ENCODE data around the gene SLC66A2.
"Not testable (repeated sequence)": the region's sequence is repeated elsewhere in the genome, so short reads cannot be mapped to it uniquely, and the experiment has no call there.

The SLC66A2 gene

DNA sequence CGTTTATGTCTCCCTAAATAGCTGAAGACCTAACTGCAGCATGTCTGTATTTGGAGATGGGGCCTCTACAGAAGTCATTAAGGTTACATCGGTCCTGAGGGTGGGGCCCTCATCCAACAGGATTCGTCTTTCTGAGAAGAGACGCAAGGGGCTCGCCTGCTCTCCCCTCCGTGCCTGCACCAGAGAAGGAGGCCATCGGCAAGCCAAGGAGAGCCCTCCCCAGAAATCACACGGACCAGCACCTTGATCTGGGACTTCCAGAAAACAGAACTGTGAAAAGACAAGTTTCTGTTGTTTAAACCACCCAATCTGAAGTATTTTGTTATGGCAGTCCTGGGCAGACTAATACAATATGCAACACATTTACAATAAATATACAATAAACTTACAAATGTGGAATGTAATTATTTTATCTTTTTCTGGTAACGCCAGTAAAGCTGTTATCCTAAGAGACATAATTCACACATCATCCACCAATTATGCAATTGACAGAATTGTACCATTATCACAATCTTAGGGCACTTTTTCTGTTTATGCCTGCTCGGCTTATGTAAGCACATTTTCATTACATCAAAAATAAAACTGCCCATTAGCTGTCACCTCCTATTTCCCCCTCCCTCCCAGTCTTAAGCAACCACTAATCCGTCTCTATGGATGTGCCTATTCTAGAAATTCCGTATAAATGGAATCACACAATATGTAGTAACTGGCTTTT is 19.1 kb upstream of the SLC66A2 start:
- no peak for DNase-seq

DNA sequence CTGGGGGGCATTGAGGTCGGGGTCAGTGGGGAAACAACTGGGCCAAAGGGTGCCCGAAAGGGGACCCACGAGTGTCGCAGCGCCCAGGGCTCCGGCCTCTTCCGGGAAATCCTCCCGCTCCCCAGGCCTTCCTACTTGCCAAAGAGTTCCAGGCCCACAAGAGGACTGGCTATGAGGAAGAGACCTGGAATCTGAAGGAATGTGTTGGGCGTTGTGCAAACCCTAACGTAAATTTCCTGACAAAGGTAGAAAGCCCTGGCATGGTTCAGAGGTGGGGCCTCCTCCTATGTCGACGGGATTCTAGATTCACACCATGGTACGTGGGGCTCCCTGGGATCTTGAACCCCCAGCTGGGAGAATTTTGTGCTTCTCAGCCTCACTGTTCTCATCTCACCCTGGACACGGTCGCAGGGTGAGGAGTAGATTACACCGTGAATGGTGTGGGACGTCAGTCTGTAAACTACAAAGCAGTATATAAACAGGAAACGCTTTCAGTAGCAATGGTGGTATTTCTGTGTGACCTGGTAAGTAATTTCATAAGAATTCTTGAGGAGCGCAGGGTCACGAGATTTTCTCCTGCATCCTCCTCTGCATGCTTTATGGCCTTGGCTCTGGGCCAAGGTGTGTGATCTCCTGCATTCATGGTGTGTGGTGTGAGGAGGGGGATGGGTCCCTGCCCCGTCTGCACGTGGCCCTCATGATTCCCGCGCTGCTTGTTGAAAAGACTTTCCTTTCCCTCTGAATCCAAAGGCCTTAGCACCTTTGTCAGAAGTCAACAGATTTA is 13.9 kb upstream of the SLC66A2 start:
- no peak for DNase-seq

DNA sequence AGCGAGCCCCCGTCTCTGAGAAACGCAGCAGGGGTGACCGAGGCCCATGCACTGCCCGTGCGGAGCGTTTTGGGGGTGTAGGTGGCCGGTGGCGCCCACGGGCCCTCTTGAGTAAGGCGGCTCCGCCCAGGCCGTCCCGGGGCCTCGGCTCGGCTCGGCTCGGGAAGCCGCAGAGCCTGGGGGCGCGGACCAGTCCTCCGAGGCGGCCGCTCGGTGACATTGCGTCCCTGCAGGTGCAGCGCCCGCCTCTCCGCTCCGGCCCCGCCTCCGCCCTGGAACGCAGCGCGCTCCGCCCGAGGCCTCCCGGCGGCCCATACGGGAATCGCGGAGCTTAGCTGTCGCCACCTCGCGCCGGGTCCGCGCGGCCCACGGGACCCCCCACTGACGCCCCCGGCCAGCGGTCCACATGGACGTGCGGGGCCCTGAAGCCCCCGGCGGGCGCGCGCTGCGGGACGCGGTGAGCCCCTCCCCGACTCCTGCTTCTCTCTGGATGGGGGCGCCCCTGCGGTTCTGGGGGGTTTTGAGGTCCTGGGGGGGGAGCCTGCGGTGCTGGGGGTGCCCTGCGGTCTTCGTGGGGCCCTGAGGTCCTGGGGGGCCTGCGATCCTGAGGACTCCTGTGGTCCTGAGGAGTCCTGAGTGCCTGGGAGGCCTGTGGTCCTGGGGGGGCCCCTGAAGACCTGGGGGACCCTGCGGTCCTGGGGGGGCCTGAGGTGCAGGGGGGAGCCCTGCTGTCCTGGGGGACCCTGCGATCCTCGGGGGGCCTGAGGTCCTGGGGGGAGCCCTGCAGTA is 13.1 kb upstream of the SLC66A2 start, which contains the start of gene HSBP1L1:
TSS of gene HSBP1L1 (plus strand) at position 314 of the 789 bp plus-strand sequence. CDS start at position 407, 93 bp downstream.
- peak; percentile 53 for DNase-seq

DNA sequence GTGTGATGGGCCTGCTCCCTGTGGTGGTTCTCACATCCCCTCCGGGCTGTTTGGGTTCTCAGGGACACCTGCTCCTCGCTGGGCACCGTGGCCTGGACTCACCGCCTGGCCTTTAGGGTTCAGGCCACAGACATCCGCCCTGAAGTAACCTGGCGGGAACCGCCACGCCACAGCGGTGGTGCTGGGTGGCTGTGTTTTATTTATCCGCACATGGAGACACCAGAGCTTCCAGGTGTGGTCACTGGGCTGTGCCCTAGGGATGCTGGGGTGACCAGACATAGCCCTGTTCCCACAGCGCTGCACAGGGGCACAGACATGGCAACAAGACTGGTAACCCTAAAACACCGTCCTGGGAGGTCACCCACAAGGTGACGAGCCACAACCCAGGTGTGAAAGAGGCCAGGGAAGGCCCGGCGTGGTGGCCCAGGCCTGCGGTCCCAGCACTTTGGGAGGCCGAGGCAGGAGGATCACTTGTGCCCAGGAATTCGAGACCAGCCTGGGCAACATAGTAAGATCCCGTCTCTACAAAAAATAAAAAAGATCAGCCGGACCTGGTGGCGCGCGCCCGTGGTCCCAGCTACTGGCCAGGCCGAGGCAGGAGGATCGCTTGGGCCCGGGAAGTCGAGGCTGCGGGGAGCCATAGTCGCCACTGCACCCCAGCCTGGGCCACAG is 12.3 kb upstream of the SLC66A2 start:
- DNase-seq = no peak

DNA sequence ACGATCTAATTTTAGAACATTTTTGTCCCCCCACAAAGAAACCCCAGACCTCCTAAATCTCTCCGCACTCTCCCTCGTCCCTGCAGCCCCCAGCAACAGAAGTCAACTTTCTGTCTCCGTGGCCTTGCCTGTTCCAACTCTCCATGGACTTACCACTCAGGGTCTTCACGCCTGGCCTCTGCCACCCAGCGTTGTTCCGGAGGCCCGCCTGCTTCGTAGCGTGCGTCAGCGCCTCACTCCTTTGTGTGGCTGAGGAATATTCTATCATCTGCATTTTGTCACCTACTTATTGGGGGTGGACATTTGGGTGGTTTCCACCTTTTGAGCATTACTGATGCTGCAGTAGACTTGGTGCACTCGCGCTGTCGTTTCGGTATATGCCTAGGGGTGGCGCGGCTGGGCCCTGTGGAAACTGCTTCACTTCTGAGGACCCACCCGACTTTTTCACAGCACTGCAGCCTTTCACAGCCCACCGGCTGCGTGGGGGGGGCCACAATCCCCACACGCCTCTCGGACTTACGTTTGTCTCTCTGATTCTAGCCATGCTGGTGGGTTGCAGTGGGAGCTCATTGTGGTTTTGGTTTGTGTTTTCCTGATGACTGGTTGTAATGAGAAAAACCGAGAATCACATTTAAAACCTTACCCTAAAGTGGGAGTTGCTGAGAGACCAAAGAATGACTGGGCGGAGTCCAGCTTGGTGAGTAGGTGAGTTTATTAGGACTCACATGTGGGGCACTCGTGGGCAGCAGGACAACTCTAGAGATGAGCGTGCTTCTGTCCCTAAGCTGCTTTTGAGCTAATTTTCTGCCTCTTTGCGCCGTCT is 11.6 kb upstream of the SLC66A2 start:
- no peak for DNase-seq

DNA sequence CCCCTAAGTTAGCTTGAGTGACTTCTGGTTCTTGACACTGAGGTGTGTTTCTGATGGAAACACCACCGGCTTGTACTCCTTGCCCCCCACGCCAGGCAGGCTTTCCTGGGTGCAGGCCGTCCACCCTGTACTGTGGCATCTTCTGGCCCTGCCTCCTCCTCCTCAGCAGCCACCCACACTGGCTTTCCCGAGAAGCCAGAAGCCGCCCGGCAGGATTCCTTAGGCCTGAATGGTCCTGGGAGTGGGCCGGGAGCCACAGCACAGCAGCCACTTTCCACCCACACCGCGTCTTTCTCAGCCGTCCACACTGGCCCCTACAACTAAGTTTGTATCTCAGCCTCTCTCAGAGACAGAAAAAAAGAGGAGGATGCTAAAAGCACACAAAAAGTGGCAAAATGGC is 10.9 kb upstream of the SLC66A2 start:
- DNase-seq = no peak

DNA sequence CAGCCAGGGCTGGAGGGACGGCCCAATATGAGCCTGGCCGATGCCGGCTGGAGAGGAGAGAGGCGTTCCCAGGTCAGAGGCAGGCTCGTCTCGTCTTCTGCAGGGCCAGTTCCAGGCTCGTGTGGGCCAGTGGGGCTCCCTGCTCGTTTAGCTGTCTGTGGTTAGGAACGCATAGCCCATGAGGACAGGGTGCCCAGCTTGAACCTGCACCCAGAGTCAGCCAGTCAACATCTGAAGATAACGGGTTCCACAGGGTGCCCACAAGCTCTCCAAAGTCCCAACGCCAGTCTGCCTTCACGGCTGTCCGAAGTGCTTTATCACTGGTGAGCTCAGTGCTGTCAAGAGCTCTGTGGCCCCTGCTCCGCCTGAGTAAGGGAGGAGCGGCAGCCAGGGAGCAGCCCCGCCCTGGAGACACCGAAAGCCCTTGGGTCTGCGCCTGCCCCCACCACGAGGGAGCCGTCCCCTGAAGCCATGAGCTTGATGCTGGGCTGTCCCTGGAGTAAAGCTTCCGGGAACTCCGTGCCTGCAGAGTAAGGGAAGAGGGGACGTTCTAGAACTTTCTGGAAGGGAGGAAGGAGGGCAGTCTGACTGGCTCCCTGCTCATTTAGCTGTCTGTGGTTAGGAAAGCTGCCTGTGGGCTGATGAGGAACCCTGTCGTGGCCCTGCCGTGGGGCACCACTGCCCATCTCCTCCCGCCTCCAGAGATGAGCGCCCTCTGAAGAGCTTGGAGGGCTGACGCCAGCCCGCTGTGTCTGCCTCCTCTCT is 10.3 kb upstream of the SLC66A2 start:
- no peak for DNase-seq

DNA sequence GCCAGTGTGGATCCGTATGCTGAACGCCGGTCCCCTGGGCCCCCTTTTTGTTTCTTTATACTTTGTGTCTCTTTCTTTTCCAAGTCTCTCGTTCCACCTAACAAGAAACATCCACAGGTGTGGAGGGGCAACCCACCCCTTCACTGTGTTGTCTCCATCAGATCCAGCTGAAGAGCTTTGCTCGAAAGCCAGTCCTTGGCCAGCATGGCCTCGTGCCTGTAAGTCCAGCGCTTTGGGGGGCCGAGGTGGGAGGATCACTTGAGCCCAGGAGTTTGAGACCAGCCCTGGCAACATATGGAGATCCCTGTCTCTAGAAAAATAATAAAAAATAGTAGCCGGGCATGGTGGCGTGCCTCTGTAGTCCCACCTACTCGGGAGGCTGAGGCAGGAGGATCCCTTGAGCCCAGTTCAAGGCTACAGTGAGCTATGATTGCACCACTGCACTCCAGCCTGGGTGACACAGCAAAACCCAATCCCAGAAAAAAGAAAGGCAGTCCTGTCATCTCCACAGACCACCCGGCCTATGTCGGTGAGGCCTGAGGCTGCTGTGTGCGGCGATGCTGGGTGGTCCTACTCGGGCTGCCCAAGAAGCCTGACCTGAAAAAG is 9.6 kb upstream of the SLC66A2 start:
- no peak for DNase-seq

DNA sequence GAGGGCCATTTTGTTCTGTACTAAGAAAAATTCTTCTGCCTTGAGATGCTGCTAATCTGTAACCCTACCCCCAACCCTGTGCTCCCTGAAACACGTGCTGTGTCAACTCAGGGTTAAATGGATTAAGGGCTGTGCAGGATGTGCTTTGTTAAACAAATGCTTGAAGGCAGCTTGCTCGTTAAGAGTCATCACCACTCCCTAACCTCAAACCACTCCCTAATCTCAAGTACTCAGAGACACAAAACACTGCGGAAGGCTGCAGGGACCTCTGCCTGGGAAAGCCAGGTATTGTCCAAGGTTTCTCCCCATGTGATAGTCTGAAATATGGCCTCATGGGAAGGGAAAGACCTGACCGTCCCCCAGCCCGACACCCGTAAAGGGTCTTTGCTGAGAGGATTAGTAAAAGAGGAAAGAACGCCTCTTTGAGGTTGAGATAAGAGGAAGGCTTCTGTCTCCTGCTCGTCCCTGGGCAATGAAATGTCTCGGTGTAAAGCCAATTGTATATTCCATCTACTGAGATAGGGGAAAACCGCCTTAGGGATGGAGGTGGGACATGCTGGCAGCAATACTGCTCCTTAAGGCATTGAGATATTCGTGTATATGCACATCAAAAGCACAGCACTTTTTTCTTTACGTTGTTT is 8.8 kb upstream of the SLC66A2 start:
- not testable (repeated sequence) for DNase-seq

DNA sequence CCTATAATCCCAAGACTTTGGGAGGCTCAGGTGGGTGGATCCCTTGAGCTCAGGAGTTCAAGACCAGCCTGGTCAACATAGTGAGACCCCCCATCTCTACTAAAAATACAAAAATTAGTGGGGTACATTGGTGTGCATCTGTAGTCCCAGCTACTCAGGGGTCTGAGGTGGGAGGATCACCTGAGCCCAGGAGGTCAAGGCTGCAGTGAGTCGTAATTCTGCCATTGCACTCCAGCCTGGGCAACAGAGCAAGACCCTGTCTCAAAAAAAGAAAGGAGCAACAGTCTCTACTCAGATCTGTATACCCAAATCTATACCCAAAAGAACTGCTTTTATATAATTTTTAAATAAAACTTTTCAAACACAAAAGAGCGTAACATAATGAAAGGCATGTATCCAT is 7.5 kb upstream of the SLC66A2 start:
- DNase-seq = no peak

DNA sequence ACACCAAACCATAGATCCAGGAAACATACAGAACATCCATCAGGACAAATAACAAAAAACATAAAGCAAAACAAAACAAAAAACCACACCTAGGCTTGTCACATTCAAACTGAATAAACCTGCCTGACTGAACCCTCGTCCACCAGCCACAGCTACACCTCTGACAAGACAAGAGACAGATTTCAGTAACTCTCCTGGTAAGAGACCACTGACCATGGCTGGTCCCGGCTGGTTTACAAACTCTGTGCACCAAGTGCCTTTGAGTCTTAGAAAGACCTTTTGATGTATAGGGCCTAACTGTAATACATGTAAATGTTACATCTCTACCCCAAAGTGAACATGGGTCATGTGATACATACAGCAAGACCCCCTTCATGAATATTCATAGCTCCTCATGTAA is 4.8 kb upstream of the SLC66A2 start:
- DNase-seq = no peak

DNA sequence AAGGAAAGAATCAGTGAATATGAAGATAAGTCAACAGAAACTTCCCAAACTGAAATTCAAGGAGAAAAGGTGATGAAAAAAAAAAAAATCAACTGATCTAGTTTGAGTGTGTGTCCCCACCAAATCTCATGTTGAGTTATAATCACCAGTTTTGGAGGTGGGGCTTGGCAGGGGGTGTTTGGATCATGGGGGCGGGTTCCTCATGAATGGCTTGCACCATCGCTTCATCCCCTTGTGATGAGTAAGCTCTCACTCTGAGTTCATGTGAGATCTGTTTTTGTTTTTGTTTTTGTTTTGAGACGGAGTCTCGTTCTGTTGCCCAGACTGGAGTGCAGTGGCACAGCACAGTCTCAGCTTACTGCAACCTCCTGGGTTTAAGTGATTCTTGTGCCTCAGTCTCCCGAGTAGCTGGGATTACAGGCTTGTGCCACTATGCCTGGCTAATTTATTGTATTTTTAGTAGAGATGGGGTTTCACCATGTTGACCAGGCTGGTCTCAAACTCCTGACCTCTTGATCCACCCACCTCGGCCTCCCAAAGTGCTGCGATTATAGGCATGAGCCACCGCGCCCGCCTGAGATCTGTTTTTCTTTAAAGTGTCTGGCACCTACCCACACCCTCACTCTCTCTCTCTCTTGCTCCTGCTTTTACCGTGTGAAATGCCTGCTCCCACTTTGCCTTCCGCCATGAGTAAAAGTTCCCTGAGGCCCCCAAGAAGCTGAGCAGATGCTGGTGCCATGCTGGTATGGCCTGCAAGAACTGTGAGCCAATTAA is 4.0 kb upstream of the SLC66A2 start:
- DNase-seq = no peak

DNA sequence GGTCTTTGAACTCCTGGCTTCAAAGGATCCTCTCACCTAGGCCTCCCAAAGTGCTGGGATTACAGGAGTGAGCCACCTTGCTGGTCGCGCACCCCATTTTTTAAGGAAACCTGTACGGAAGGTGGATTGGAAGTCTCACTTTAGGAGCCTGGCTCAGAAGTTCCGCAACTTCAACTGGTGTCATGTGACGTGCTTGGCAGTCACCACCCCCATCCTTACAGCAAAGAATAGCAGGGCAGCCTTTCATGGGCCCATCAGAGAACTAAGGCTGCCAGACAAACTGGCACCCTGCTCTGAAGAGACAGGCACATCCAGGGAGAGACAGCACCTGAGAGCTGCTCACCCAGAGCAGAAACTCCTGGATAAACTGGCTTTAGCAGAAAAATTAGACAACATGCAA is 3.3 kb upstream of the SLC66A2 start:
- no peak for DNase-seq

DNA sequence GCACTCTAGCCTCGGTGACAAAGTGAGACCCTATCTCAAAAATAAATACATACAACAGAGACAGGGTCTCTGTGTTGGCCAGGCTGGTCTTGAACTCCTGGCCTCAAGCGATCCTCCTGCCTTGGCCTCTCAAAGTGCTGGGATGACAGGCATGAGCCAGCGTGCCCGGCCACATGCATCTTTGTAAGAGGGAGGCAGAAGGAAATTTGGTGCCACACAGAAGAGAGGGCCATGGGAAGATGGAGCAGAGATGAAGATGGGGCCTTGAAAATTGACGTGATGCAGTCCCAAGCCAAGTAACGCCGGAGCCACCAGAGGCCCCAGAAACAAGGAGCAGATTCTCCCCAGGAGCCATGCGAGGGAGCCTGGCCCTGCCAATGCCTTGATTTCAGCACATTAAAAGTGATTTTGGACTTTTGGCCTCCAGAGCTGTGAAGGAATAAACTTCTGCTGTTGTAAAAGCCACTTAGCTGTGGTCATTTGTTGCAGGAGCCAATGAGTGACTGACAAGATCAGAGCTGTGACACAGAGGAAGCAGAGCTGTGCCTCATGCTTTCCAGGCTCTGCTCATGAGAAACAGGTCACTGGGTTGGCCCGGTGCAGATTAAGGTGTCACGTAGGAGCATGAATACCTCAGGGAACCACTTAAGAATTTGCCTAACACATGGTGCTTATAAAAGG is 2.7 kb upstream of the SLC66A2 start:
- DNase-seq = peak; percentile 42

DNA sequence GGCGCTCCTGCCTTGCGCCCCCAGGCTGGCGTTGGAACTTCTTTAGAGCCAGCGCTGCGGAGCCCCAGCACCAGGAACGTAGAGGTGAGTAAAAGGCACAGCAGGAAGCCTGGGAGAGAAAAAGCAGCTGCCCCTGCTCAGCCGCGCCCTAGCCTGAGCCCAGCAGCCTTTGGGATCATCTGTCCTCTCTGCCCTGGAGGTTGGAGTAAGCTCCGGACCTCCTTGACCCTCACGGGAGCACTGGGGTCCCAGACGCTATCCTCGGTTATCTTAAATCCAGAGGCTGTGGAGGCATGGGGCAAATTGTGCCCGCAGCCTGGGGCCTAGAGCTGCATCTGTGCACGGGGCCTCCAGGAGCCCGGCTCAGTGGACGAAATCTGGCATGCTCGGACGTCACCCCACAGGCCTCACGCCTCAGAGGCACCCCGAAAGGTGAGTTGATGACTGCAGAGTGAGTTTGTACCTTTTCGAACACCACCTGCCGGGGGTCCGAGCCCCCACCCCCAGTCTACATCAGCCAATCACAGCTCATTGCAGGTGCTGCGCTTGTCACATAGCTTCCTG is 1.6 kb upstream of the SLC66A2 start:
- no peak for DNase-seq

DNA sequence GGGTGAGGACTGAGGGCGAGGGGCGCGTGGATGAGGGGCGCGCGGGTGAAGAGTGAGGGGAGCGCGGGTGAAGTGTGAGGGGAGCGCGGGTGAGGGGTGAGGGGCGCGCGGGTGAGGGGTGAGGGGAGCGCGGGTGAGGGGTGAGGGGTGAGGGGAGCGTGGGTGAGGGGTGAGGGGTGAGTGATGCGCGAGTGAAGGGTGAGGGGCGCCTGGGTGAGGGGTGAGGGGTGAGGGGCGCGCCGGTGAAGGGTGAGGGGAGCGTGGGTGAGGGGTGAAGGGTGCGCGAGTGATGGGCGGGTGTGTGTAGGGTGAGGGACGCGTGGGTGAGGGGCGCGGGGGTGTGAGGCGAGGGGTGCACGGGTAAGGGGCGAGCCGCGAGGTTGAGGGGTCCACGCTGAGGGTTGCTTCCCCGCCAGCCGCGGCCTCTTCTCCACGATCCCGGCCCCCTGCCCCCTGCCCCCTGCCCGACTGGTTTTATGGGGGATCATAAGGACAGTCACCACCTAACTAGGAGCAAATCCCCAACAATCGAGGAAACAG is 1.1 kb upstream of the SLC66A2 start:
- no peak for DNase-seq

DNA sequence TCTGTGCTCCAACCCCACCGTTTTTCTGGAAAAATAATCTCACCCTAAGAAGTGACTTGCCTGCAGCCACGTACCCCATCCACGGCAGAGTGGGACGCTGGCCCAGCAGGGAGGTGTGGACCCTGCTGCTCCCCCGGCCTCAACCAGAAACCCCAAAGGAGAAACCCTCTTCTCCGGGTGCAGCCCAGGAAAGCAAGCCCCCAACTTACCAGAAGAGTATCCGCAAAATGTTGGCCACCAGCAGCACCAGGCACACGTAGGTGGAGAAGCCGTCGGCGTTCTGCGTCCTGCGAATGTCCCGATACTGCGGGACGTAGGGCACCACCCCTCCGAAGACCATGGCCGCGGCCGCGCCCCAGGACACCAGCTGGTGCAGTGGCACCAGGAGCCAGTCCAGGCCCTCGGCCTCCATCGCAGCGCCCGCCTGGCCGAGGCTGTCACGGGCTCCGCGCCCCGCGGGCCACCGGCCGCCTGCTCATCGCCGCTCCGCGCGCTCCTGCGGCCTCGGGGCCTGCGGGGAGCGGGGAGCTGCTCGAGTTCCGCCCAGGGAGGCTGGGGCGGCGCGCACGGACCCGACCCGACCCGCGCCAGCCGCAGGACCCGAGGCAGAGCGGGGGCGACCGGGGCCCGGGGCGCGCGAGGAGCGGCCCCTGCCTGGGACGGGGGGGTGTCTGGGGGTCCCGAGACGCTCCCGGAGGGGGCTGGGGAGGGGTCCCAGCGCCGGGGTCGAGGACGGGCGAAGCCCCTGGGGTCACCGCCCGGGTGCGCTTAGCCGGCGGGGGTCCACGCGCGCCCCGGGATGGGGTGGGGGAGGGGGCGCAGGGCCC is 725 bp downstream of the SLC66A2 start:
- DNase-seq = no peak
